Liver (tissue), 9 donors: ENCODE results near the gene IRF8. TPM values are rescaled to one million over a fixed set of nuclear protein-coding genes. Genes with fewer than 3 reads are reported as not detected.

Experiments
- DNase-seq: peaks from one replicate; pipeline ENCODE4 v3.0.0-alpha.2; 2017; ENCODE audit warnings: low spot score
- H3K27ac ChIP-seq, 2 donors: one replicate each; pipeline ENCODE4 v1.7.0; 2013; ENCODE audit warnings: inconsistent platforms in 2 of 2, low read length in 2 of 2, control low read depth in 1 of 2, low read depth in 1 of 2, mild to moderate bottlenecking in 1 of 2
- H3K27me3 ChIP-seq, 4 donors: one replicate each; pipeline versions ENCODE4 v1.6.1 to v1.7.0; 2013; ENCODE audit warnings: low read length in 3 of 4, inconsistent platforms in 1 of 4, mild to moderate bottlenecking in 1 of 4, moderate library complexity in 1 of 4; ENCODE audit not compliant: control insufficient read depth in 4 of 4, insufficient read depth in 4 of 4
- H3K36me3 ChIP-seq, 4 donors: one replicate each; pipeline versions ENCODE4 v1.6.1 to v1.7.0; 2013; ENCODE audit warnings: low read length in 3 of 4, mild to moderate bottlenecking in 3 of 4, low read depth in 1 of 4, moderate library complexity in 1 of 4; ENCODE audit not compliant: control insufficient read depth in 4 of 4, insufficient read depth in 3 of 4
- H3K4me1 ChIP-seq, 4 donors: one replicate each; pipeline versions ENCODE4 v1.6.1 to v1.7.0; 2013; ENCODE audit warnings: low read length in 3 of 4, mild to moderate bottlenecking in 3 of 4, moderate library complexity in 1 of 4; ENCODE audit not compliant: control insufficient read depth in 4 of 4, insufficient read depth in 4 of 4
- H3K4me3 ChIP-seq, 3 donors: one replicate each; pipeline versions ENCODE4 v1.6.1 to v1.7.0; 2013; ENCODE audit warnings: low read length in 3 of 3, control low read depth in 1 of 3, low read depth in 1 of 3, mild to moderate bottlenecking in 1 of 3
- H3K9ac ChIP-seq, 2 donors: one replicate each; pipeline ENCODE4 v1.7.0; 2013; ENCODE audit warnings: low read length in 2 of 2, mild to moderate bottlenecking in 2 of 2, moderate library complexity in 2 of 2, control low read depth in 1 of 2, low read depth in 1 of 2
- H3K9me3 ChIP-seq, 4 donors: one replicate each; pipeline versions ENCODE4 v1.6.1 to v1.7.0; 2013; ENCODE audit warnings: low read length in 3 of 4; ENCODE audit not compliant: control insufficient read depth in 4 of 4
- EGR1 ChIP-seq, 2 donors: IDR thresholded peaks; 2 replicates each; pipeline ENCODE4 v1.6.1; 2016 to 2018; ENCODE audit warnings: antibody characterized with exemption in 2 of 2, low read depth in 2 of 2
- FOXA1 ChIP-seq: IDR thresholded peaks from 2 replicates; pipeline ENCODE4 v1.6.1; 2016; ENCODE audit warnings: antibody characterized with exemption
- FOXA2 ChIP-seq: IDR thresholded peaks from 2 replicates; pipeline ENCODE4 v1.6.1; 2016; ENCODE audit warnings: antibody characterized with exemption
- GABPA ChIP-seq, 2 donors: IDR thresholded peaks in 1 of 2; conservative IDR thresholded peaks in 1 of 2; 2 replicates each; pipeline ENCODE4 v1.6.1; 2016; ENCODE audit warnings: antibody characterized with exemption in 2 of 2, mild to moderate bottlenecking in 1 of 2, moderate library complexity in 1 of 2
- HNF4A ChIP-seq, 2 donors: conservative IDR thresholded peaks; 2 replicates each; pipeline ENCODE4 v1.6.1; 2016; ENCODE audit warnings: antibody characterized with exemption in 2 of 2, mild to moderate bottlenecking in 2 of 2
- HNF4G ChIP-seq: IDR thresholded peaks from 2 replicates; pipeline ENCODE4 v1.6.1; 2016; ENCODE audit warnings: antibody characterized with exemption
- JUND ChIP-seq, 2 donors: IDR thresholded peaks; 2 replicates each; pipeline ENCODE4 v1.6.1; 2016; ENCODE audit warnings: antibody characterized with exemption in 2 of 2
- NR2F2 ChIP-seq: IDR thresholded peaks from 2 replicates; pipeline ENCODE4 v1.6.1; 2016; ENCODE audit warnings: antibody characterized with exemption
- RAD21 ChIP-seq, 2 donors: IDR thresholded peaks; 2 replicates each; pipeline ENCODE4 v1.6.1; 2016; ENCODE audit warnings: antibody characterized with exemption in 2 of 2, mild to moderate bottlenecking in 2 of 2
- RXRA ChIP-seq, 2 donors: IDR thresholded peaks; 2 replicates each; pipeline ENCODE4 v1.6.1; 2017 to 2018; ENCODE audit warnings: antibody characterized with exemption in 2 of 2, mild to moderate bottlenecking in 1 of 2
- SP1 ChIP-seq: IDR thresholded peaks from 2 replicates; pipeline ENCODE4 v1.6.1; 2018; ENCODE audit warnings: antibody characterized with exemption, mild to moderate bottlenecking
- TAF1 ChIP-seq: conservative IDR thresholded peaks from 2 replicates; pipeline ENCODE4 v1.6.1; 2016; ENCODE audit warnings: antibody characterized with exemption, mild to moderate bottlenecking
- YY1 ChIP-seq: IDR thresholded peaks from 2 replicates; pipeline ENCODE4 v1.6.1; 2016; ENCODE audit warnings: antibody characterized with exemption, mild to moderate bottlenecking
- WGBS: extraction: QIAGEN DNeasy Blood & Tissue Kit; methylation state at CpG from one replicate; pipeline ENCODE4 v1.1.7; 2013; 5-methylcytosine and 5-hydroxymethylcytosine counted together
- polyA plus RNA-seq, 2 donors: library from polyadenylated mRNA; stranded (reverse) in 1 of 2; unstranded in 1 of 2; fragments of 200-250 nt in 1 of 2; fragments of >200 nt in 1 of 2; fragmentation: Nextera tagmentation in 1 of 2; extraction: Ambion mirVana in 1 of 2; gene quantifications; one replicate each; pipeline versions ENCODE4 v1.2.1 to v1.2.3, GENCODE V29; 2013 to 2015
- total RNA-seq, 2 donors: library from RNA; depleted of rRNA; stranded (reverse); fragments of >200 nt; gene quantifications; one replicate each; pipeline ENCODE4 v1.2.3, GENCODE V29; 2014
- TF ChIP-seq, protein P1 (sequence below): IDR thresholded peaks from 2 replicates; pipeline ENCODE4 v1.6.1; 2016; ENCODE audit warnings: antibody characterized with exemption
- TF ChIP-seq, protein P2 (sequence below): IDR thresholded peaks from 2 replicates; pipeline ENCODE4 v1.6.1; 2016; ENCODE audit warnings: antibody characterized with exemption
- TF ChIP-seq, protein P3 (sequence below): IDR thresholded peaks from 2 replicates; pipeline ENCODE4 v1.6.1; 2016; ENCODE audit warnings: antibody characterized with exemption
- TF ChIP-seq, protein P4 (sequence below): IDR thresholded peaks from 2 replicates; pipeline ENCODE4 v1.6.1; 2016; ENCODE audit warnings: antibody characterized with exemption, mild to moderate bottlenecking
- TF ChIP-seq, protein P5 (sequence below): fragments of 150-350 bp; IDR thresholded peaks from 2 replicates; pipeline ENCODE4 v1.5.1; 2017; ENCODE audit warnings: improper control_type of control experiment, low read depth, low read length; ENCODE audit not compliant: missing input control
- donor health status: healthy.
- donor health status: healthy.
- donor health status: healthy.
- donor health status: healthy.
- donor health status: healthy.

IRF8 gene
- total and polyA plus RNA-seq, 4 donors, result 5.1 to 25.8 (median 12.3) TPM

DNA sequence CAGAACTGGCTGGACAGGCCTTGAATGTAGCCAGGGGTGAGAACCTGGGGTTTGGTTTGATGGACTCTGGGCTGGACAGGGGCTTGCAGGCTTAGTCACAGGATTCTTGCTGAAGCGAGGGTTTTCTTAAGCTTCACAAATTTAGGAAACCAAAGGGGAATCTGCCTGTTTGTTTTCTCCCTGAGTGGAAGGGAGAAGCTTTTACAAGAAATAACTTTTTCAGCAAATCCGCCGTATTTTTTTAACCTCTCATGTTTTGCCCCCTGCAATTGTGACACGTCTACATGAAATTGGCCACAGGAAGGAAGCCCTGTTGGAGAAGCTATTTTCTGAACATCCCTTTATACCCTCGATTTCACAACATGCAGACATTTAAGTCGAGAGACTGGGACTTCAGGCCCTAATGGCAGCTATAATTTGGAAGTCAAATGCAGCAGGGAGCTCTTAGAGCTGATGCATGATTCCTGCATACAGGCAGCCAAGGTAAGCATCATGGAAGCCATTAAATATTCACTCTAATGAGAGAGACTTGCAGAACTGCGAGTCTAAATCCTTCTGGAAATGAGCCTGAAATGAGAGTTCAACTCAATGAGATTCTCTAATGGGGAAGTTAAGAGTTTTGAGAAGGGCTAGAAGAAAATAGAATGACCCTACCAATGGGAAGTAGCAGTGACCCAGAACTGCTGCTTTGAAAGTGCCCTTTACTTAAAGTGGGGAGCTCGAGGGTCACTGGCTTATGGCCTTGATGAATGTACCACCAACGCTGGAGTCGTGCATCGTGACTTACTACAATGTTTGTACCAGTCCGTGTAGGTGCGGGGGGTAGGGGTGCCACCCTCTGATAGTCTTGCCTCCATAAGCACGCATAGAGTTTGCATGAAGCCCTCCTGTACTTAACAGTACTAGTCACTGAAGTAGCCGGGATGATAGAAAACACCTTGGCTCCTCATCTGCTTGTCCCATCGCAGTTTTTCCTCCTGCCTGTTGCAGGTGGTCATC lies 45.1 kb upstream of the IRF8 start (continued):
- no peak for TF ChIP-seq YY1
- no peak for TF ChIP-seq RXRA (IDR thresholded peaks at IDR 0.05)
- TF ChIP-seq FOXA2, result no peak
- TF ChIP-seq NR2F2, result no peak
- TF ChIP-seq, protein P1, sequence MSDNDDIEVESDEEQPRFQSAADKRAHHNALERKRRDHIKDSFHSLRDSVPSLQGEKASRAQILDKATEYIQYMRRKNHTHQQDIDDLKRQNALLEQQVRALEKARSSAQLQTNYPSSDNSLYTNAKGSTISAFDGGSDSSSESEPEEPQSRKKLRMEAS, result no peak
- TF ChIP-seq HNF4A (conservative IDR thresholded peaks at IDR 0.05), result no peak
- no peak for TF ChIP-seq RAD21 (IDR thresholded peaks at IDR 0.05)
- no peak for TF ChIP-seq FOXA1

DNA sequence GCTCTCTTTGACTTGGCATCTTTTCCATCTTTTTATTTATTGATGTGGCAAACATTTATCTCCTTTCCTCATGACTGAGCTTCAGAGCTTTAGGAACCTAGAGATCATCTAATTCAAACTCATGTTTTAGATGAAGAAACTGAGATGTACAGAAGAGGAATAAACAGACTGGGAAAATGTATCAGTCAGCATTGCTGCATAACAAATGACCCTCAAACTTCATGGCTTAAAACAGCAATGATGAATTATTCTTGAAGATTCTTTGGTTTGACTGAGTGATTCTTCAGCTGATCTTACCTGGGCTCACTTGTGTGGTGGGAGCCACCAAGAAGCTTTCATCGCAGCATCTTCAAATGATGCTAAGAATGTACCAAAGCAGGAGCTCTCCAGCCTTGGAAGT lies 44.0 kb upstream of the IRF8 start:
- H3K27me3 ChIP-seq, result no peaks in the 10 kb centered on the region
- 96% methylated on average over 1 of the region's 1 CpG for WGBS
- no peak overlapping the region for H3K9ac ChIP-seq
- no peaks in the 10 kb centered on the region for H3K36me3 ChIP-seq
- H3K27ac ChIP-seq, result no peak overlapping the region
- no peaks in the 10 kb centered on the region for H3K9me3 ChIP-seq
- DNase-seq, result no peak
- TF ChIP-seq HNF4G, result no peak
- TF ChIP-seq, protein P1, result no peak
- TF ChIP-seq GABPA (IDR thresholded peaks at IDR 0.05 in 1 of 2, conservative IDR thresholded peaks at IDR 0.05 in 1 of 2), result no peak
- no peak for TF ChIP-seq HNF4A (conservative IDR thresholded peaks at IDR 0.05)
- peaks cover 0 to 18% (median 7%) of the 10 kb centered on the region in 4 donors for H3K4me1 ChIP-seq
- no peak overlapping the region for H3K4me3 ChIP-seq

DNA sequence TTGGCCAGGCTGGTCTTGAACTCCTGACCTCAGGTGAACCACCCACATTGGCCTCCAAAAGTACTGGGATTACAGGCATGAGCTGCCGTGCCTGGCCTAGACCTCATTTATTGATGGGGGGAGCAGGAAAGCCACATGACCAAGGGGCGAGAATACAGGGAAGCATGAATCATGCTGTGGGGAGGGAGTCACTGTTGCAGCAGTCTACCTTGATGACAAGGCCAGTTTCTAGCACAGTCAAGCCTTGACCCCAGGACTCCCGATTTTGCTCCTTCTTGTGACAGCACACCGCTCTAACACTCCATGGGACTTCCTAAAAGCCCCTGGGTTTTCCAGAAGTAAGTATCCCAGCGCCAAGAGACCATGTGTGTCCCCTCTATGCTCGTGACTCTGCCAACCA lies 42.9 kb upstream of the IRF8 start:
- TF ChIP-seq, protein P2, sequence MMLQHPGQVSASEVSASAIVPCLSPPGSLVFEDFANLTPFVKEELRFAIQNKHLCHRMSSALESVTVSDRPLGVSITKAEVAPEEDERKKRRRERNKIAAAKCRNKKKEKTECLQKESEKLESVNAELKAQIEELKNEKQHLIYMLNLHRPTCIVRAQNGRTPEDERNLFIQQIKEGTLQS, result no peak
- no peak for TF ChIP-seq RXRA (IDR thresholded peaks at IDR 0.05)
- no peak for TF ChIP-seq SP1
- no peak for TF ChIP-seq HNF4A (conservative IDR thresholded peaks at IDR 0.05)
- no peak for TF ChIP-seq TAF1
- TF ChIP-seq, protein P3, sequence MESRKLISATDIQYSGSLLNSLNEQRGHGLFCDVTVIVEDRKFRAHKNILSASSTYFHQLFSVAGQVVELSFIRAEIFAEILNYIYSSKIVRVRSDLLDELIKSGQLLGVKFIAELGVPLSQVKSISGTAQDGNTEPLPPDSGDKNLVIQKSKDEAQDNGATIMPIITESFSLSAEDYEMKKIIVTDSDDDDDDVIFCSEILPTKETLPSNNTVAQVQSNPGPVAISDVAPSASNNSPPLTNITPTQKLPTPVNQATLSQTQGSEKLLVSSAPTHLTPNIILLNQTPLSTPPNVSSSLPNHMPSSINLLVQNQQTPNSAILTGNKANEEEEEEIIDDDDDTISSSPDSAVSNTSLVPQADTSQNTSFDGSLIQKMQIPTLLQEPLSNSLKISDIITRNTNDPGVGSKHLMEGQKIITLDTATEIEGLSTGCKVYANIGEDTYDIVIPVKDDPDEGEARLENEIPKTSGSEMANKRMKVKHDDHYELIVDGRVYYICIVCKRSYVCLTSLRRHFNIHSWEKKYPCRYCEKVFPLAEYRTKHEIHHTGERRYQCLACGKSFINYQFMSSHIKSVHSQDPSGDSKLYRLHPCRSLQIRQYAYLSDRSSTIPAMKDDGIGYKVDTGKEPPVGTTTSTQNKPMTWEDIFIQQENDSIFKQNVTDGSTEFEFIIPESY, result no peak
- no peak for TF ChIP-seq YY1
- TF ChIP-seq NR2F2, result no peak
- TF ChIP-seq, protein P1, result no peak
- TF ChIP-seq EGR1 (IDR thresholded peaks at IDR 0.05; ENCODE audit: low read depth in 2 of 2), result no peak
- no peak for TF ChIP-seq JUND (IDR thresholded peaks at IDR 0.05)
- no peak for TF ChIP-seq HNF4G
- TF ChIP-seq, protein P4, sequence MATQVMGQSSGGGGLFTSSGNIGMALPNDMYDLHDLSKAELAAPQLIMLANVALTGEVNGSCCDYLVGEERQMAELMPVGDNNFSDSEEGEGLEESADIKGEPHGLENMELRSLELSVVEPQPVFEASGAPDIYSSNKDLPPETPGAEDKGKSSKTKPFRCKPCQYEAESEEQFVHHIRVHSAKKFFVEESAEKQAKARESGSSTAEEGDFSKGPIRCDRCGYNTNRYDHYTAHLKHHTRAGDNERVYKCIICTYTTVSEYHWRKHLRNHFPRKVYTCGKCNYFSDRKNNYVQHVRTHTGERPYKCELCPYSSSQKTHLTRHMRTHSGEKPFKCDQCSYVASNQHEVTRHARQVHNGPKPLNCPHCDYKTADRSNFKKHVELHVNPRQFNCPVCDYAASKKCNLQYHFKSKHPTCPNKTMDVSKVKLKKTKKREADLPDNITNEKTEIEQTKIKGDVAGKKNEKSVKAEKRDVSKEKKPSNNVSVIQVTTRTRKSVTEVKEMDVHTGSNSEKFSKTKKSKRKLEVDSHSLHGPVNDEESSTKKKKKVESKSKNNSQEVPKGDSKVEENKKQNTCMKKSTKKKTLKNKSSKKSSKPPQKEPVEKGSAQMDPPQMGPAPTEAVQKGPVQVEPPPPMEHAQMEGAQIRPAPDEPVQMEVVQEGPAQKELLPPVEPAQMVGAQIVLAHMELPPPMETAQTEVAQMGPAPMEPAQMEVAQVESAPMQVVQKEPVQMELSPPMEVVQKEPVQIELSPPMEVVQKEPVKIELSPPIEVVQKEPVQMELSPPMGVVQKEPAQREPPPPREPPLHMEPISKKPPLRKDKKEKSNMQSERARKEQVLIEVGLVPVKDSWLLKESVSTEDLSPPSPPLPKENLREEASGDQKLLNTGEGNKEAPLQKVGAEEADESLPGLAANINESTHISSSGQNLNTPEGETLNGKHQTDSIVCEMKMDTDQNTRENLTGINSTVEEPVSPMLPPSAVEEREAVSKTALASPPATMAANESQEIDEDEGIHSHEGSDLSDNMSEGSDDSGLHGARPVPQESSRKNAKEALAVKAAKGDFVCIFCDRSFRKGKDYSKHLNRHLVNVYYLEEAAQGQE, result no peak
- no peak for TF ChIP-seq GABPA (IDR thresholded peaks at IDR 0.05 in 1 of 2, conservative IDR thresholded peaks at IDR 0.05 in 1 of 2)
- no peak for TF ChIP-seq FOXA2
- TF ChIP-seq RAD21 (IDR thresholded peaks at IDR 0.05), result no peak
- no peak for TF ChIP-seq FOXA1
- TF ChIP-seq, protein P5, sequence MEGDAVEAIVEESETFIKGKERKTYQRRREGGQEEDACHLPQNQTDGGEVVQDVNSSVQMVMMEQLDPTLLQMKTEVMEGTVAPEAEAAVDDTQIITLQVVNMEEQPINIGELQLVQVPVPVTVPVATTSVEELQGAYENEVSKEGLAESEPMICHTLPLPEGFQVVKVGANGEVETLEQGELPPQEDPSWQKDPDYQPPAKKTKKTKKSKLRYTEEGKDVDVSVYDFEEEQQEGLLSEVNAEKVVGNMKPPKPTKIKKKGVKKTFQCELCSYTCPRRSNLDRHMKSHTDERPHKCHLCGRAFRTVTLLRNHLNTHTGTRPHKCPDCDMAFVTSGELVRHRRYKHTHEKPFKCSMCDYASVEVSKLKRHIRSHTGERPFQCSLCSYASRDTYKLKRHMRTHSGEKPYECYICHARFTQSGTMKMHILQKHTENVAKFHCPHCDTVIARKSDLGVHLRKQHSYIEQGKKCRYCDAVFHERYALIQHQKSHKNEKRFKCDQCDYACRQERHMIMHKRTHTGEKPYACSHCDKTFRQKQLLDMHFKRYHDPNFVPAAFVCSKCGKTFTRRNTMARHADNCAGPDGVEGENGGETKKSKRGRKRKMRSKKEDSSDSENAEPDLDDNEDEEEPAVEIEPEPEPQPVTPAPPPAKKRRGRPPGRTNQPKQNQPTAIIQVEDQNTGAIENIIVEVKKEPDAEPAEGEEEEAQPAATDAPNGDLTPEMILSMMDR, result no peak
- H3K36me3 ChIP-seq, result no peaks in the 10 kb centered on the region
- H3K9me3 ChIP-seq, result no peaks in the 10 kb centered on the region
- peaks cover 0 to 8% (median 4%) of the 10 kb centered on the region in 4 donors for H3K4me1 ChIP-seq
- no peak overlapping the region for H3K9ac ChIP-seq
- 89% methylated on average over 6 of the region's 6 CpGs for WGBS
- no peak for DNase-seq
- no peak overlapping the region for H3K4me3 ChIP-seq
- H3K27me3 ChIP-seq, result no peaks in the 10 kb centered on the region
- no peak overlapping the region for H3K27ac ChIP-seq
